ENCODE data around the gene PEDS1. TPM values are rescaled to one million over a fixed set of nuclear protein-coding genes. Genes with fewer than 3 reads are reported as not detected.
A peak's percentile ranks its signal among the peaks of the same experiment; 100 is the strongest.

The PEDS1 gene
- total and polyA plus RNA-seq, 2 of the 8 experiments (the other 6 are each of a cell fraction or from before 2014, with no cell fraction given): 28.9 to 75.9 TPM

GRCh38 chr20:50170549-50171220 lies 17.2 kb upstream of the PEDS1 start:
- H3K23me2 ChIP-seq (ENCODE audit: low read depth, low read length): peaks cover 10% of the 10 kb centered on the region
- peak overlapping the region; percentile 7 for H4K91ac ChIP-seq (replicated peaks; ENCODE audit: insufficient read length, low read length)
- no peaks in the 10 kb centered on the region for H3K9me3 ChIP-seq (ENCODE audit: insufficient read depth in 2 of 2, low read depth in 1 of 2, low read length in 1 of 2)
- H3K14ac ChIP-seq (ENCODE audit: insufficient read length): no peak overlapping the region
- no peak overlapping the region for H3K18ac ChIP-seq (ENCODE audit: extremely low read depth, low read length)
- H3K23ac ChIP-seq (ENCODE audit: insufficient read length): no peak overlapping the region
- WGBS, 2 experiments (ENCODE audit: extremely low coverage in 1 of 2, insufficient coverage in 1 of 2, insufficient read length in 1 of 2, insufficient replicate concordance in 2 of 2, low coverage in 1 of 2, low lambda C conversion rate in 2 of 2, missing lambda C conversion rate in 1 of 2): 92% methylated on average over 14 of the region's 14 CpGs; no CpG with 5 or more reads in 1 of the 2 experiments
- H2BK120ac ChIP-seq (replicated peaks; ENCODE audit: low read depth, low read length): no peak overlapping the region
- no peaks in the 10 kb centered on the region for H3K79me1 ChIP-seq (ENCODE audit: low read depth, low read length)
- H4K5ac ChIP-seq (ENCODE audit: insufficient read length, low read depth, low read length): no peak overlapping the region
- H3K27ac ChIP-seq (ENCODE audit: low read depth, low read length): no peak overlapping the region
- CTCF ChIA-PET (ENCODE audit: partially characterized antibody): interaction anchor here (0.7 to 8.7 kb wide), 13 partner anchors 9 to 191 kb away, joined by 3 to 208 read pairs (median 12); partner anchors contain the start of gene PEDS1
- no peak overlapping the region for H3K4ac ChIP-seq (replicated peaks; ENCODE audit: insufficient read length, low read depth, low read length)
- TF ChIP-seq CTCF (IDR thresholded peaks at IDR 0.05; ENCODE audit: control extremely low read depth in 1 of 3, insufficient read depth in 1 of 3, low read depth in 1 of 3, low read length in 3 of 3) (no peak), EZH2 (IDR thresholded peaks at IDR 0.05; ENCODE audit: low read depth, low read length, severe bottlenecking) (no peak), TBP (IDR thresholded peaks at IDR 0.05; ENCODE audit: low read depth, low read length) (no peak), MAX (IDR thresholded peaks at IDR 0.05) (no peak), SIN3A (conservative IDR thresholded peaks at IDR 0.05 in 1 of 2, IDR thresholded peaks at IDR 0.05 in 1 of 2; ENCODE audit: low read depth in 1 of 2, low read length in 2 of 2) (no peak), KDM5A (IDR thresholded peaks at IDR 0.05; ENCODE audit: low read length) (no peak)
- no peak overlapping the region for H4K8ac ChIP-seq (ENCODE audit: extremely low read depth, insufficient read depth, low read length)
- no peaks in the 10 kb centered on the region for H3K79me2 ChIP-seq (ENCODE audit: control insufficient read depth in 1 of 2, insufficient read depth in 2 of 2, low read length in 2 of 2)
- H2BK15ac ChIP-seq (ENCODE audit: low read length): no peak overlapping the region
- no peaks in the 10 kb centered on the region for H3K27me3 ChIP-seq (replicated peaks in 1 of 4; ENCODE audit: control insufficient read depth in 3 of 4, extremely low read depth in 1 of 4, insufficient read depth in 3 of 4, low read length in 3 of 4)
- POLR2A ChIA-PET (ENCODE audit: partially characterized antibody): interaction anchor here (0.6 to 2.0 kb wide), 5 partner anchors 50 to 151 kb away, joined by 3 to 6 read pairs (median 3); no protein-coding TSS in a partner anchor
- no peak overlapping the region for H2AFZ ChIP-seq (ENCODE audit: low read length)
- H3K36me3 ChIP-seq (ENCODE audit: control insufficient read depth in 2 of 4, insufficient read depth in 4 of 4, low read length in 3 of 4): no peaks in the 10 kb centered on the region
- H3K56ac ChIP-seq (replicated peaks; ENCODE audit: insufficient read length, low read depth, low read length): no peak overlapping the region
- H3K4me3 ChIP-seq (ENCODE audit: extremely low read depth in 1 of 4, insufficient read depth in 2 of 4, low read depth in 3 of 4, low read length in 4 of 4): no peak overlapping the region
- peak overlapping the region; percentile 48; the same call in 1 of the 2 replicates for H2AK5ac ChIP-seq (ENCODE audit: low read depth, low read length)
- H3K4me2 ChIP-seq (ENCODE audit: insufficient read depth in 1 of 2, low read depth in 2 of 2, low read length in 2 of 2): no peak overlapping the region
- H3K4me1 ChIP-seq (replicated peaks in 1 of 4; ENCODE audit: control insufficient read depth in 3 of 4, insufficient read depth in 4 of 4, low read length in 3 of 4): peaks cover 1 to 10% (median 5%) of the 10 kb centered on the region in 4 experiments
- no peak overlapping the region for H2BK20ac ChIP-seq (ENCODE audit: low read length)
- DNase-seq (ENCODE audit: low read depth in 1 of 2, low spot score in 2 of 2) (no peak), FAIRE-seq (no peak)
- H4K20me1 ChIP-seq (replicated peaks in 1 of 2; ENCODE audit: control insufficient read depth in 1 of 2, insufficient read depth in 2 of 2, low read length in 2 of 2): no peaks in the 10 kb centered on the region
- H2BK12ac ChIP-seq (ENCODE audit: low read depth, low read length): peak overlapping the region; percentile 55; the same call in 1 of the 2 replicates
- no peak overlapping the region for H3K9ac ChIP-seq (replicated peaks in 1 of 4; ENCODE audit: extremely low read depth in 1 of 4, low read depth in 3 of 4, low read length in 3 of 4)
- H2BK5ac ChIP-seq (ENCODE audit: low read depth, low read length): no peak overlapping the region
